Keratinocyte (primary cell): Measurements from ENCODE around the gene LRBA.

ENCODE experiments used
- CTCF ChIP-seq, 3 experiments: IDR thresholded peaks in 1 of 3; conservative IDR thresholded peaks in 1 of 3; optimal IDR thresholded peaks in 1 of 3; 2 replicates in 2 of 3; 3 replicates in 1 of 3; pipeline versions ENCODE3 to v1.5.1; 2011; ENCODE audit warnings: low read length in 3 of 3, mild to moderate bottlenecking in 3 of 3, moderate library complexity in 2 of 3, control low read depth in 1 of 3, inconsistent platforms in 1 of 3; ENCODE audit not compliant: insufficient read depth in 2 of 3; ENCODE audit errors: extremely low read depth in 1 of 3
- EZH2 ChIP-seq: IDR thresholded peaks from one replicate; pipeline ENCODE4 v1.6.1; 2012; ENCODE audit warnings: inconsistent platforms, mild to moderate bottlenecking, low read length, moderate library complexity

GRCh38 chr4:150280081-150280895 is 734.8 kb downstream of the LRBA start:
- TF ChIP-seq CTCF (optimal IDR thresholded peaks at IDR 0.05 in 1 of 3, IDR thresholded peaks at IDR 0.05 in 1 of 3, conservative IDR thresholded peaks at IDR 0.05 in 1 of 3; ENCODE audit: extremely low read depth in 1 of 3, insufficient read depth in 2 of 3, low read length in 3 of 3), result no peak
- no peak for TF ChIP-seq EZH2
